HG03066 (cell line): ENCODE measurements around the gene SLC22A23.

ENCODE experiments used
- ATAC-seq: cut with Tn5 transposase; IDR thresholded peaks from one replicate; pipeline ENCODE4 v1.9.1; 2021; ENCODE audit warnings: low read depth; ENCODE audit not compliant: unreplicated experiment

SLC22A23 gene

GRCh38 chr6:3220366-3220765 lies 236.5 kb downstream of the SLC22A23 start:
- no peak for ATAC-seq
